ENCODE data around the gene HSPB1.

DNA sequence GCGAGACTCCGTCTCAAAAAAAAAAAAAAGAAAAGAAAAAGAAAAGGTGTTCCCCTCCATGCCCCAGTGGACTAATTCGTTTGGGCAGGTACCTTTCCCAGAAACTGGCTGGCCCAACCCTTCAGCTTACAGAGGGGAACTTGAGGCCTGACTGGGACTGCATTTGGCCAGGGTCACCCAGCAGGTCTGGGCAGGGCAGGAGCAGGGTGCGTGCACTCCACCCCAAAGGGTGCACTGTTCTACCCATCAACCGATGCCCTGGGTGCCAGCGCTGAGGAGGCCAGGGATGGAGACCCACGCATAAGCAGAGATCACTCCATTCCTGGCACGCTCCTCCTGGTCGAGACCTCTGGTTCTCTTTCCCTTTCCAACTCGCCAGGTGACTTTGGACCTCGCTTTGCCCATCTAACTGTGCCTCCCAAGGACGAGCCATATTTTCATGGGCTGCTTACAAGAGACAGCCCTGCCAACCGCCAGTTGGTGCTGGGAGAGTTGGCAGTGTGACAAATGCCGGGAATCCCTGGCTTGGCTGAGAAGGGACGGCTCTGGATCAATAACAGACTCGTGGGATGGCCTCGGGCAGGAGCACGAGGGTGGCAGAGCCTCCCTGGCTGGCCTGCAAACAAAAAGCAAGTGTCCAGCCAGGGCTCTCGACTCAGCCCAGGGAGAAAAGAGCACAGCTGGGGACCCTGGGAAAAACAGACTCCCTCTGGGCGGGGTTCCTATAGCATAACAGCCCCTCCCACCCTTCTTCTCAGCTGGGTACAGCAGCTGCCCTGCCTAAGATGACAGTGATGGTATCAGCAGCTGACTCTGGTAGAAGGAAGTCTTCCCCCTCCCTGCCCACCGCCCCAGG lies 7.9 kb downstream of the HSPB1 start:
- no peak for TF ChIP-seq GFI1B (tag by site-specific recombination; IDR thresholded peaks at IDR 0.05)
- TF ChIP-seq, protein P1, sequence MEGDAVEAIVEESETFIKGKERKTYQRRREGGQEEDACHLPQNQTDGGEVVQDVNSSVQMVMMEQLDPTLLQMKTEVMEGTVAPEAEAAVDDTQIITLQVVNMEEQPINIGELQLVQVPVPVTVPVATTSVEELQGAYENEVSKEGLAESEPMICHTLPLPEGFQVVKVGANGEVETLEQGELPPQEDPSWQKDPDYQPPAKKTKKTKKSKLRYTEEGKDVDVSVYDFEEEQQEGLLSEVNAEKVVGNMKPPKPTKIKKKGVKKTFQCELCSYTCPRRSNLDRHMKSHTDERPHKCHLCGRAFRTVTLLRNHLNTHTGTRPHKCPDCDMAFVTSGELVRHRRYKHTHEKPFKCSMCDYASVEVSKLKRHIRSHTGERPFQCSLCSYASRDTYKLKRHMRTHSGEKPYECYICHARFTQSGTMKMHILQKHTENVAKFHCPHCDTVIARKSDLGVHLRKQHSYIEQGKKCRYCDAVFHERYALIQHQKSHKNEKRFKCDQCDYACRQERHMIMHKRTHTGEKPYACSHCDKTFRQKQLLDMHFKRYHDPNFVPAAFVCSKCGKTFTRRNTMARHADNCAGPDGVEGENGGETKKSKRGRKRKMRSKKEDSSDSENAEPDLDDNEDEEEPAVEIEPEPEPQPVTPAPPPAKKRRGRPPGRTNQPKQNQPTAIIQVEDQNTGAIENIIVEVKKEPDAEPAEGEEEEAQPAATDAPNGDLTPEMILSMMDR (tag by site-specific recombination; IDR thresholded peaks at IDR 0.05): no peak
- no peak for TF ChIP-seq ZNF792 (tag by site-specific recombination; IDR thresholded peaks at IDR 0.05)
- TF ChIP-seq, protein P2, sequence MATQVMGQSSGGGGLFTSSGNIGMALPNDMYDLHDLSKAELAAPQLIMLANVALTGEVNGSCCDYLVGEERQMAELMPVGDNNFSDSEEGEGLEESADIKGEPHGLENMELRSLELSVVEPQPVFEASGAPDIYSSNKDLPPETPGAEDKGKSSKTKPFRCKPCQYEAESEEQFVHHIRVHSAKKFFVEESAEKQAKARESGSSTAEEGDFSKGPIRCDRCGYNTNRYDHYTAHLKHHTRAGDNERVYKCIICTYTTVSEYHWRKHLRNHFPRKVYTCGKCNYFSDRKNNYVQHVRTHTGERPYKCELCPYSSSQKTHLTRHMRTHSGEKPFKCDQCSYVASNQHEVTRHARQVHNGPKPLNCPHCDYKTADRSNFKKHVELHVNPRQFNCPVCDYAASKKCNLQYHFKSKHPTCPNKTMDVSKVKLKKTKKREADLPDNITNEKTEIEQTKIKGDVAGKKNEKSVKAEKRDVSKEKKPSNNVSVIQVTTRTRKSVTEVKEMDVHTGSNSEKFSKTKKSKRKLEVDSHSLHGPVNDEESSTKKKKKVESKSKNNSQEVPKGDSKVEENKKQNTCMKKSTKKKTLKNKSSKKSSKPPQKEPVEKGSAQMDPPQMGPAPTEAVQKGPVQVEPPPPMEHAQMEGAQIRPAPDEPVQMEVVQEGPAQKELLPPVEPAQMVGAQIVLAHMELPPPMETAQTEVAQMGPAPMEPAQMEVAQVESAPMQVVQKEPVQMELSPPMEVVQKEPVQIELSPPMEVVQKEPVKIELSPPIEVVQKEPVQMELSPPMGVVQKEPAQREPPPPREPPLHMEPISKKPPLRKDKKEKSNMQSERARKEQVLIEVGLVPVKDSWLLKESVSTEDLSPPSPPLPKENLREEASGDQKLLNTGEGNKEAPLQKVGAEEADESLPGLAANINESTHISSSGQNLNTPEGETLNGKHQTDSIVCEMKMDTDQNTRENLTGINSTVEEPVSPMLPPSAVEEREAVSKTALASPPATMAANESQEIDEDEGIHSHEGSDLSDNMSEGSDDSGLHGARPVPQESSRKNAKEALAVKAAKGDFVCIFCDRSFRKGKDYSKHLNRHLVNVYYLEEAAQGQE (tag by site-specific recombination; IDR thresholded peaks at IDR 0.05): no peak
- no peak for TF ChIP-seq ZSCAN16 (tag by site-specific recombination; IDR thresholded peaks at IDR 0.05)
- TF ChIP-seq ZNF843 (tag by site-specific recombination; IDR thresholded peaks at IDR 0.05): no peak
- TF ChIP-seq KLF9 (tag by site-specific recombination; IDR thresholded peaks at IDR 0.05; ENCODE audit: low read depth): no peak
- no peak for TF ChIP-seq YY1 (tag by site-specific recombination; IDR thresholded peaks at IDR 0.05)
- TF ChIP-seq, protein P3, sequence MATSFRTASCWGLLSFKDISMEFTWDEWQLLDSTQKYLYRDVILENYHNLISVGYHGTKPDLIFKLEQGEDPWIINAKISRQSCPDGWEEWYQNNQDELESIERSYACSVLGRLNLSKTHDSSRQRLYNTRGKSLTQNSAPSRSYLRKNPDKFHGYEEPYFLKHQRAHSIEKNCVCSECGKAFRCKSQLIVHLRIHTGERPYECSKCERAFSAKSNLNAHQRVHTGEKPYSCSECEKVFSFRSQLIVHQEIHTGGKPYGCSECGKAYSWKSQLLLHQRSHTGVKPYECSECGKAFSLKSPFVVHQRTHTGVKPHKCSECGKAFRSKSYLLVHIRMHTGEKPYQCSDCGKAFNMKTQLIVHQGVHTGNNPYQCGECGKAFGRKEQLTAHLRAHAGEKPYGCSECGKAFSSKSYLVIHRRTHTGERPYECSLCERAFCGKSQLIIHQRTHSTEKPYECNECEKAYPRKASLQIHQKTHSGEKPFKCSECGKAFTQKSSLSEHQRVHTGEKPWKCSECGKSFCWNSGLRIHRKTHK (tag by site-specific recombination; IDR thresholded peaks at IDR 0.05): no peak
- no peak for TF ChIP-seq ZNF10 (tag by site-specific recombination; IDR thresholded peaks at IDR 0.05)
